Activated T-cell treated with anti-CD3 and anti-CD28 coated beads, Interleukin-2, amount 50 U/mL, for 1 hour (primary cell): ENCODE data around the gene MPRIP.

ENCODE experiments used
- DNase-seq: peaks from one replicate; pipeline ENCODE4 v3.0.0-alpha.2; 2020

Gene MPRIP

GRCh38 chr17:17115620-17116019 is 73.4 kb downstream of the MPRIP start:
- no peak for DNase-seq

GRCh38 chr17:17116406-17116805 is 74.1 kb downstream of the MPRIP start:
- DNase-seq: no peak

DNA sequence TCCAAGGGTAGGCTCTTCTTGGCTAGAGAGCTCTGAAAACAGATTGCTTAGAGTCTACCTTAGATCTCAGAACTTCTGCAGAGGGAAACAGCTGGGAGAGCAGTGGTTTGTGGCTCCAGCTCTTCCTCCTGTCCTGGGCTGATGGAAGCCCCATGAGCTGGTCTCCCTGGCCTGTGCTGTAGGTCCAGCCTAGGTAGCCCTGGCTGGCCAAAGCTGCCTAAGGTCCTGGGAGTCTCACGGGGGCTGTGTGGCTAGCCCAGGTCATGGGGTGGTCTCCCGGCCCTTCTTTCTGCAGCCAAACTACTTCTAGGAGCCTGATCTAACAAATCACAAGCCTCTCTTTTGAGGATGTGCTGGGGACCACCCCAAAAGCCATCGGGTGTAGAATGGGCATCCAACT is 75.7 kb downstream of the MPRIP start:
- DNase-seq: no peak

- no peak for DNase-seq
These were observed 76.1 kb downstream of the MPRIP start for GRCh38 chr17:17118399-17118798.

- no peak for DNase-seq
These were observed 76.8 kb downstream of the MPRIP start for GRCh38 chr17:17119106-17119505.

DNA sequence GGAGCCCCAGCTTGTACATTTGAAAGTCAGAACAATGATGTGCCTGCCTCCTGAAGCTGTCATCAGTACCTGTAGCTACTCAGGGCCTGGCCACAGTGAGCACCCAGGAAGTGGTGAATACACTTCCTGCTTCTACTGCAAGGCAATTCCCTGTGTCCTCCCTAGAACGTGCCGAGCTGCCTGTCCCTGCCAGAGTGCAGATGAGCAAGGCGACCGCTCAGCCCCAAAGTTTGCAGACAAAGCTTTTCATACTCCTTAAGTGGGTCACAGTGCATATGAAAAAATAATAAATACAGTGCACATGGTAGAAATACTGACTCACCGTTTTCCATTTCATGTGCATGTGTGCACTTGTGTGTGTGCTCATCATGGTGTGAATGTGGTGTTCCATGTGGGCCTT is 77.3 kb downstream of the MPRIP start:
- DNase-seq: peak; percentile 57

- no peak for DNase-seq
These were observed 78.0 kb downstream of the MPRIP start for GRCh38 chr17:17120294-17120693.

DNA sequence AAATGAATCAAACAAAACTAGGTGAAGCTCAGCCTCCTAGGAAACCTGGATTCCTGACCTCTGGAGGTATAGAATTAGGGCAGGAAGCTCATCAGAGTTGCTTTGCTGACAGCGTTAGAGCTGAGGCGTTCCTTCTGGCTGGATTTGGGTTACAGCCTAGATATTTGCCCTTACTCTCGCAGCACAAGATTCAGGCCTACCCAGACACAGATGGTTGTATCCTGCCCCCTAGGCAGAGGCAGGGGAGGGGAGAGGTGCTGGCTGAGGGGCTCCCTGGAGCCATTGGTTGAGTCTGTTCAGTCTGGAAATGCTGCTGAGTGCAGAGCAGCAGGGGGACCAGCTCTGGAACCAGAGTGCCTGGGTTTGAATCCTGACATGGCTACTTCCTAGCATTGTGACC is 78.4 kb downstream of the MPRIP start:
- no peak for DNase-seq

GRCh38 chr17:17121162-17121561 is 78.9 kb downstream of the MPRIP start:
- DNase-seq: no peak

GRCh38 chr17:17122781-17123483 is 80.7 kb downstream of the MPRIP start:
- no peak for DNase-seq

GRCh38 chr17:17124341-17124740 is 82.1 kb downstream of the MPRIP start:
- no peak for DNase-seq

DNA sequence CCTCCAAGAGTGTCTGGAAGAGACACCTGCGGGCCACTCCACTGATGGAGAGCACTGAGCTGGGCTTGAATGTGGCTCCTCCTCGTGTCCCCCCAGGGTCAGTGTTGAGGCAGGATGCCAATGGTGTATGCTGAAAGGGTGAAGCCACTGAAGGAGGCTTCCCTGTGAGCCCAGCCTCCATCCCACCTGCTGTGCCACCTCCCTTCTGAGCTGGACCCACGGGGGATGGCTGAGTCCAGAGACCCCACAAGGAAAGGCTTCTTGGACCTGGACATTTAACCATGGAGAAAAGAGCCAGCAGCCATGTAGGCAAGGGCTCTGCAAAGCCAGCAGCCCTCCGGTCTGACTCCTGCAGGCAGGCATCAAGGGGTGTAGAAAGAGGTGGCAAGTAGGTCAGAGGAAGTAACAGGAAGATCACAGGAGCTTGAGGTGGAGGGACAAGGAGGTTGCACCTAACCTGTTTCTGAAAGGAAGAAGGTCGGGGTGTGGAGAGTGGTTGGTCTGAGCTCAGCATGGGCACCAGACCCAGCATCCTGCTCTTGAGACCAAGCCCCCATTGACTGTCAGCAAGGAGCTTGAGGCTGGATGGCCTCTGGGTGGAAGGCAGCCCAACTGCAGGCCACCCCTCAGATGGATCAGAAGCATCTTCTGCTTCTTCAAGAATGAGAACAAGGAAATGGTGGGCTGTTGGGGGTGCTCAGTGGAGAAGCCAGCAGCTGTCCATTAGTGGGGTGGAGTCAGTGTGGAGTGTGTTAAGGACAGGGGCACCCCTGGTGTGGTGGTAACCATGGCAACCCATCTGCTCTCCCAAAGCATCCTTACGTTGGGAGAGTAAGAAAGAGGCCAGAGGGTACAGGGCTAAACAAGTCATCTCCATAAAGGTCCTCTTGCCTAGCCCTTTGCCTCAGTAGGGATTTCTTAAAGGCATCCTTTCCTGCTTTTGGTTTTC is 83.2 kb downstream of the MPRIP start:
- peak; percentile 32 for DNase-seq

- DNase-seq: no peak
These were observed 84.2 kb downstream of the MPRIP start for GRCh38 chr17:17126131-17127110.

DNA sequence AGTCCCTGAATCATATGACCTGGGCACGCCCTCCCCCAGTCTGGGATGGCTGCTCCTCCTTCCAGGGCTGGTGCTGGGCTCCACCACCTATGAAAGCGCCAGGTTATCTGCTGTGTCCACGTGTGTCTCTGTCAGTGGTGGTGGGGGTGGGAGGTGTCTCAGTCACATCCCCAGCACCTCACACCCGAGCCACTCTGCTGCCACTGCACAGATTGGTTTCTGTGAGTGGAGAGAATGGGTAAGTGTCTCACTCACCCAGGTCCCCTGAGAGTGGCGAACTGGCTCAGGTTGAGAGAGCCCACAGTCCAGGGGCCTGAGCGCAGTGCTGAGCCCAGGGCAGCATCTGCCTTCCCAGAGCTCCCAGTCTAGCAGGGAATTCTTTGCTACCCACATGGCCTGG is 84.9 kb downstream of the MPRIP start:
- no peak for DNase-seq

- DNase-seq: no peak
These were observed 85.6 kb downstream of the MPRIP start for GRCh38 chr17:17127730-17128291.

- no peak for DNase-seq
These were observed 86.3 kb downstream of the MPRIP start for GRCh38 chr17:17128476-17129075.

DNA sequence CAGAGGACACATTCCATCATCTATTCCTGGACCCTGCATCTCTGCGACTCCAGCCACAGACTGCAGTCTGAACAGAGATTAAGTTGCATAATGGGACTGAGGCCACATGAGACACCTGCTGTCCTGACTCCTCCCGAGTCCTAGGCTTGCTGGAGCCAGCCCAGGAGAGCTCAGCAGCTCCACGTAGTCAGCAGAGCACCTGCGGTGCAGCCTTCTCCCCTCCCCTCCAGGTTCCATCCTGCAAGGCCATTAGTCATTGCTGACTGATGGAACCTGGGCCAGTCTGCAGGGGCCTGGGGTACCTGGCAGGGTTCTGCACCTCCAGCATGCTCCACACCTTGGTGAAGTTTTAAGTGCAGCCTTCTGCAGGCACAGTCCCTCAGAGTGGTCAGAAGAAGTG is 87.2 kb downstream of the MPRIP start:
- no peak for DNase-seq

- no peak for DNase-seq
These were observed 88.0 kb downstream of the MPRIP start for GRCh38 chr17:17130077-17130844.

DNA sequence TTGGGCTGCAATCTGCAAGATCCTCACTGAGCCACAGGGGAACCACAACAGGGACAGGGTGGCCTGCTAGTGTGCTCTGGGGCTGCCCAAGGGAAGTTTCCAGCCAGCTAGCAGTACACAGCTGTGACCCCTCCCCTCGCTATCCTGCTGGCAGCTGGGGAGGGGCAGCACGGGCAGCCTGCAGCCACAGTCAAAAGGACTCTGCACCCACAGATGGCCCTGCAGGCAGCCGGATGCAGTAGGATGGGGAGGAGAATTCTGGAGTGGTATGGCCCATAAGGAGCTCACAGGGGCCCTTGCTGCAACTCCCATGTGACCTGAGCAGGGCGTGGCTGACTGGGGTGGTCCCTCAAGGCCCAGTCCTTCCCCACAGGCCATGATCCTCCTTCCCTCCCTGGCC is 89.6 kb downstream of the MPRIP start:
- DNase-seq: no peak

DNA sequence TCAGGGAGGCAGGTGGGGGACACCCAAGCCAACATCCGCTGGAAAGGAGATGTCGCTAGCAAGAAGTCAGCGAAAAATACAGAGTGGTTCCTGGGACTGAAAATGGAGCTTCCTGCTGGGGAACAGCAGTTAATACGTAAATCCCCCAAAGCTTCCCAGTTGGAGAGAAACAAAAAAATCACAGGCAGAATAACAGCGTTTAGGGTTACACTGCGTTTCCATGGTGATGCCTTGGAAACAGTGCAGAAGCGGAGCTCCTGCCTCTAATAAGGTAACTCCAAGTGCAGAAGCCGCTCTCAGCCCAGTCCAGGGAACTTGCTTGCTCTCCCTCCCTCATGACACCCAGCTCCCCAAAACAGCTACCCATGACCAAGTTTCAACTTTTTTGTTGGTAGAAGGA is 90.5 kb downstream of the MPRIP start:
- DNase-seq: no peak
